Stimulated activated CD8-positive, alpha-beta memory T cell treated with anti-CD3 and anti-CD28 coated beads, Interleukin-7, amount 100 ng/mL, for 24 hours (primary cell): ENCODE data around the gene TIMM8B.
A peak's percentile ranks its signal among the peaks of the same experiment; 100 is the strongest.
"Not testable (repeated sequence)": the region's sequence is repeated elsewhere in the genome, so short reads cannot be mapped to it uniquely, and the experiment has no call there.

Experiments used
- DNase-seq: peaks from one replicate; pipeline ENCODE4 v3.0.0-alpha.2; 2020; ENCODE audit warnings: low read depth

TIMM8B gene

GRCh38 chr11:112086422-112087191 lies at the start of gene TIMM8B, which contains the start of gene SDHD:
Gene TIMM8B (minus strand): TSS chr11:112086756. CDS start chr11:112086723, 33 bp downstream.
Gene SDHD (plus strand): TSS chr11:112086873. CDS start chr11:112086908, 35 bp downstream.
- peak; percentile 90 for DNase-seq

- DNase-seq: no peak
These were observed 47.9 kb upstream of the TIMM8B start for GRCh38 chr11:112134473-112134872.

GRCh38 chr11:112132737-112133136 lies 46.2 kb upstream of the TIMM8B start:
- DNase-seq: no peak

GRCh38 chr11:112129656-112130055 lies 43.1 kb upstream of the TIMM8B start:
- DNase-seq: no peak

GRCh38 chr11:112128483-112129121 lies 42.0 kb upstream of the TIMM8B start:
- DNase-seq: no peak

GRCh38 chr11:112127056-112127455 lies 40.5 kb upstream of the TIMM8B start:
- no peak for DNase-seq

- DNase-seq: no peak
These were observed 36.6 kb upstream of the TIMM8B start for GRCh38 chr11:112123129-112123528.

GRCh38 chr11:112121981-112122615 lies 35.5 kb upstream of the TIMM8B start:
- no peak for DNase-seq

GRCh38 chr11:112118176-112118575 lies 31.6 kb upstream of the TIMM8B start:
- DNase-seq: no peak

- no peak for DNase-seq
These were observed 28.8 kb upstream of the TIMM8B start for GRCh38 chr11:112115386-112115785.

GRCh38 chr11:112114460-112114859 lies 27.9 kb upstream of the TIMM8B start:
- DNase-seq: no peak

GRCh38 chr11:112113539-112114457 lies 27.2 kb upstream of the TIMM8B start:
- DNase-seq: no peak

GRCh38 chr11:112106070-112106469 lies 19.5 kb upstream of the TIMM8B start:
- no peak for DNase-seq

- DNase-seq: no peak
These were observed 16.9 kb upstream of the TIMM8B start for GRCh38 chr11:112103446-112103845.

GRCh38 chr11:112100462-112100861 lies 13.9 kb upstream of the TIMM8B start:
- no peak for DNase-seq

GRCh38 chr11:112097734-112098528 lies 11.4 kb upstream of the TIMM8B start:
- DNase-seq: no peak

GRCh38 chr11:112096194-112096593 lies 9.6 kb upstream of the TIMM8B start:
- DNase-seq: no peak

GRCh38 chr11:112095302-112095701 lies 8.7 kb upstream of the TIMM8B start:
- not testable (repeated sequence) for DNase-seq

- DNase-seq: no peak
These were observed 656 bp upstream of the TIMM8B start for GRCh38 chr11:112087212-112087611.

- peak; percentile 8 for DNase-seq
These were observed 634 bp downstream of the TIMM8B start for GRCh38 chr11:112085822-112086421.

- DNase-seq: no peak
These were observed 3.8 kb downstream of the TIMM8B start for GRCh38 chr11:112082729-112083128.
